Ramos (cell line): ENCODE measurements around the gene CNR2.
"Not testable (repeated sequence)": the region's sequence is repeated elsewhere in the genome, so short reads cannot be mapped to it uniquely, and the experiment has no call there.

Source experiments
- in situ Hi-C: fragments of 300-500 bp; cut with MboI; formaldehyde crosslinking; loops from one replicate; pipeline ENCODE4 v1.14.3; 2022; ENCODE audit warnings: low sequenced_read_pairs; ENCODE audit not compliant: unreplicated experiment

Gene CNR2

DNA sequence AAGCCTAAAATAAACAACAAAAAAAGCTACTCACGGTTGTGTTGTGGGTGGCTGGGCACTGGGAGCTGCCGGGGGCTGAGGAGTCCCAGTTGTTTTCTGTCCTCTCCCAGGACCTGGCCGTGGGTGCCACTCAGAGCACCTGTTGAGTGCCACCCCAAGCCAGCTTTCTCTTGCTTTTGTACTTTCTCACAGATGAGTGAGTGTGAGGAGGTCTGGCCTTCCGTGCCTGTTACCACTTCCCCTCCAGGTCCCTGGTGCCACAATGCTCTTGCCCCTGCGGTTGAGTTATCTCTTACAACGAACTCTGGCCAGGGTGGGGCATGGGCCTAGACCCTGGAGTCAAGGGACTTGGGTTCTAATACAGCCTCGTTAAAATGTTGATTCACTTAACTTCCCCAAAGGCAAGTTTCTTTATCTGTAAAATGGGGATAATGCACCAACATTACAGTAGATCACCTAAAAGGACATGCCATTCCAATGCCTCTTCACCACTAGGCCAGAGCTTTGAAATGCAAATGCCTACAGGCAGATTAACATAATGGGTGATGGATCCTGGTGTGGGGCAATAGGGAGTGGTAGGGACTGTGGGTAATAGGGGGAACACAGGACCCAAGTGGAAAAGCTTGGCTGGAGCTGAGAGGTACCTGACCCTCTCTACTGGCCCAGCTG lies at the start of gene CNR2:
Gene CNR2, minus strand, starts transcription at position 151 of the 669 bp plus-strand sequence. CDS start 37,745 bp downstream, outside the sequence.
- in situ Hi-C loops = no loop called here

DNA sequence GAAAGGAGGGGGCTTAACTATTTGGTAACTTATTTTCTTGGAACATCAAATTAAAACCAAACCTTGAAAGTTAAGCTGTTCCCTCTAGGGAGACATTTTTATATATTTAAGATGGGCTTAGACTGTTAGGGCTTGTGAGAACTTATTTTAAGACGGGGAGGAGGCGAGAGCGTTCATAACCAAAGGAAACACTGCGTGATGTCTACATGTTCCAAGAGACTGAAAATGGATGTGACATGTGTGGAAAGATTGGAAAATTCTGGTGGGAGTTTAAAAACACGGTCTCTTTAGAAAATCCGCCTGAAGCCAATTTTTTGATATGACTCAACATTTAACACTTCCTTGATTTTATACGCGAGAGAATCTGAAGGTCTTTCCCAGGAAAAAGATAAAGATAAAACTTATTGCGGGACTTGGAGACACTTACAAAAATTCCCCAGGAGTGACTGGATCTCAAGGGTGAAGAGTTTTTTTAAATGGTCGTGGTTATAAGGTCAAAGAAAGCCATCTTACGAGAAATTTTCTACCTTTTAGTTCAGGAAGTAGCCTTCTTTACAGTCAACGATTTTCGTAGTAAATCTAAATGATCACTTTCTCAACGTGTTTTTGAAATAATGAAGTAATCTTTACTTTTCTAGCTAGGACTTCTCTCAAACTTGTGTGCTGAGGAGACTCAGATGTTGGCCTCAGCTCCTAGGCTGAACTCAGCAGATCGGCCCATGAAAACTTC lies 47.3 kb upstream of the CNR2 start:
- in situ Hi-C loops = no loop called here

DNA sequence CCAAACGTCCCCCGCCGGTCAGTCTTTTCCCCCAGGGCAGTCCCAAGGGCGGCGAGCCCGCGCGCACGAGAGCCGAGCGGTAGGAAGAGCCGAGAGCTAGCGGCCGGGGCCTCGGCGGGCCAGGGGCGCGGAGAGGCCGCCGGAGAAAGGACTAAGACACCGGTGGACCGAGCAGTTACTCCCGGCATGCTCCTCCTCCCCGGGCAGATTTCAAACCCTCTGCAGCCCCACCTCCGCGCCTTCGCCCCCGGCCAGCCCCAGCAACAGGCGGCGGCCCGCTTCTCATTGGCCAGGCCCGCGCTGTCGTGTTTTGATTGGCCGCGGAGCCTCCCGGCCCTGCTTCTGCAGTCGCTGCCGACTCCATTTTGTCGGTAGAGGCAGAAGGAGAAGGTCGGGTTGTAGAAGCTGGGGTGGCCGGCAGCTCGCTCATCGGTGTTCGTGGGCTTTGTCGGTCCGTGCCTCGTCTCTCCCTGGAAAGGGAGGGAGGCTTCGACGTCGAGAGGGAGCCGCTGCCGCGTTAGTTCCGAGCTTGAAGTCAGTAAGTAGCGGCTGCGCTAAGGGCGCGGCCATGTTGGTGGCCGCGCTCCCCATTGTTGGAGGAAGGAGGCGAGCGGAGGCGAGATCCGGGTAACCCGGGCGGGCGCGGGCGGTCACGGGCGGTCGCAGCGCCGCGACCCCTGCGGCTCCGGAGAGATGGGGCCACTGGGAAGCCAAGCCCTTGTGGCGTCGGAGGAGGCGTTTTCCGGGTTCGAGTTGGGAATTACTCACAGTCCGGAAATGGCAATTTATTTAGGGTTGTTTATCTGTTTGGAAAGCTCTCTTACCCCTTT lies 46.5 kb upstream of the CNR2 start, which contains the start of gene PNRC2:
Gene PNRC2, plus strand, starts transcription at position 368 of the 830 bp plus-strand sequence. CDS start 1,630 bp downstream, outside the sequence.
- in situ Hi-C loops = no loop called here

DNA sequence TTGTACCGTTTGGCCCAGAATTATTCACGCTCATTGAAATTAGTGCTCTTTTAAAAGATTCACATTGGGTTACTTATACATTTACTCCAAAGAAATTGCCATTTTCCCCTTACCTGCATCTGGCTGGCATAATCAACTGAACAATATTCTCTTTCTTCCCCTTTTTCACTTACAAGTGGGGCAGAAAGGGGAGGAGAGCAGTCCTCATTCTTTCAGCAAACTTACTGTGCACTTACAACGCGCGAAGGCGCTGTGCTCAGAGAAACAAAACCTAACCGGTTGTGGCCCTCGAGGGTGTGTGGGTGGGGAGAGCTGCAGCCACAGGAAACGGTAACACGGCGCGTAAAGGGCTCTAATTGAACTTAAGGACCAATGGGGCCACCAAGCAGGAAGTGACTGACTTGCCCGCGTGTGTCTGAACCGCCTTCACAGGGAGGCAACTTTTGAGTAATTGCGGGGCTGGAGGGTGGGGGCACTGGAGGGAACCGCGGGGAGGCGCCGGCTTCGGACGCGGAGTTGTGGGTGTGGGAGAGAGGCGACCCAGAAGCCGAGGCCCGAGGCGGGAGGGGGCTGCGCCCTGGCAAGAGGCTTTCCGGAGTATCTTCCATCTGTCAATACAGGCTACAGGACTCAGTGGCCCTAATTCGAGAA lies 45.8 kb upstream of the CNR2 start:
- in situ Hi-C loops = no loop called here

DNA sequence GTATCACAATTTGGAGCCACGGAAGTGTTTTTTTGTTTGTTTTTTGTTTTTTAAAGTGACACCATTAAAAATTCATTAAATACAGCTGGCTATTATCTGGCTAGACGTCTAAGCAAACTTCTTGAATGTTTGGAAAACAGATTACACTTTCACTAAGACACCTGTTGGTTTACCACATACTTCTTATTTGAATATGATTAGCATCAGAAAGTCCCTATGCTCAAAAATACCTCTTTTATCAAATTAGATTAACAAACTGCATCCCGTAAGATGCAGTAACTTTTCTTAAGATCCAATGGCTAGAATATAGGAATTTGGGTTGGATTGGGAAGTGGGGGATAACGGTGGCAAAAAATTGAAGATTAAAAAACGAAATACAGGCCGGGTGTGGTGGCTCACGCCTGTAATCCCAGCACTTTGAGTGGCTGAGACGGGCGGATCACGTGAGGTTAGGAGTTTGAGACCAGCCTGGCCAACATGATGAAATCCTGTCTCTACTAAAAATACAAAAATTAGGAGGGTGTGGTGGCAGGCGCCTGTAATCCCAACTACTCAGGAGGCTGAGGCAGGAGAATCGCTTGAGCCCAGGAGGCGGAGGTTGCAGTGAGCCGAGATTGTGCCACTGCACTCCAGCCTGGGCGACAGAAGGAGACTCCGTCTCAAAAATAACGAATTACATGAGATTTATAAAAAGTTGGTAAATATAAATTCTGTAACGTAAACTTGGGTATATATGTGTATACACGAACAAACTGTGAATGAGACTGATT lies 45.1 kb upstream of the CNR2 start:
- in situ Hi-C loops = not testable (repeated sequence)

DNA sequence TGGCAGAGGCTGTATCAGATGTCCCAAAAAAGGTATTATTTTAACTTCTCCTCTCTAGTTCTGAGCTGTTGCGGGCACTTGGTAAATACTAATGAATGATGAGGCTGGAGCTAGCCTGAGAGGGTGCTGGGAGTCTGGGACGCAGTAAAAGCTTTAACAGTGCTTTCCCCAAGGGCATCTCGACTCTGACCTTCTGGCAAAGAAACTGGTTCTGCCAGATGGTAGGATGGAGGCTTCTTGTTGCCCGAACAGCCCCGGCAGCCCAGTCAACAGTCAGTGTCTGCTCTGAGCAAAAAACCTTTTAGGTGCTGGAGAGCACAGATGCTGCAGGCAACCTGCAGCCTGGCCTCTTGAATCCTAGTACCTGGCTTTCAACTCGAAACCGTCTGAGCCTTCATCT lies 43.9 kb upstream of the CNR2 start:
- in situ Hi-C loops = no loop called here

DNA sequence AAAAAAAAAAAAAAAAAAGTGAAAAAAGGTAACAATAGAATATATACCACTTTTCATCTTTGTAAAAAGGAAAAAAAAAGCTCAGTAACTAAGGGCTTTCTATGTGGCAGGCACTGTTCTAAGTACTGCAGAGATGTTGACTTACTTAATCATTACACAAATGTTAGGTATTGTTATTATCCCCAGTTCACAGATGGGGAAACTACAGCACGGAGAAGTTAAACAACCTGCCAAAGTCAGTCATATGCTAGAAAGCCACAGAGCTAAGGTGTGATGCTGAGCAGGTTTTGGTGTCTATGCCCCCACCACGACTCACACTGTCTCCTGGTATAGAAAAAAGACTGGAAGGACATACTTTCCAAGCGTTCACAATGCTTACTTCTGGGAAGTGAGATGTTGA lies 39.9 kb upstream of the CNR2 start:
- in situ Hi-C loops = no loop called here

DNA sequence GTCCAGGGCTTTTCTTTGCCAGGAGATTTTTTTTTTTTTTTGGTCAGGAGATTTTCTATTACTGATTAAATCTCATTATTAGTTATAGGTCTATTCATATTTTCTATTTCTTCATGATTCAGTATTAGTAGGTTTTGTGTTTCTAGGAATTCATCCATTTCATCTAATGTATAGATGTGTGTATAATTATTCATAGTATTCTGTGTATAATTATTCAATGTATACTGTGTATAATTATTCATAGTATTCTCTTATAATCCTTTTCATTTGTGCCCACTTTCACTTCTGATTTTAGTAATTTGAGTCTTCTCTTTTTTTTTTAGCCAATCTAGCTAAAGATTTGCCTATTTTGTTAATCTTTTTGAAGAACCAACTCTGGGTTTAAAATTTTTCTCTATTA lies 34.2 kb upstream of the CNR2 start:
- in situ Hi-C loops = no loop called here

DNA sequence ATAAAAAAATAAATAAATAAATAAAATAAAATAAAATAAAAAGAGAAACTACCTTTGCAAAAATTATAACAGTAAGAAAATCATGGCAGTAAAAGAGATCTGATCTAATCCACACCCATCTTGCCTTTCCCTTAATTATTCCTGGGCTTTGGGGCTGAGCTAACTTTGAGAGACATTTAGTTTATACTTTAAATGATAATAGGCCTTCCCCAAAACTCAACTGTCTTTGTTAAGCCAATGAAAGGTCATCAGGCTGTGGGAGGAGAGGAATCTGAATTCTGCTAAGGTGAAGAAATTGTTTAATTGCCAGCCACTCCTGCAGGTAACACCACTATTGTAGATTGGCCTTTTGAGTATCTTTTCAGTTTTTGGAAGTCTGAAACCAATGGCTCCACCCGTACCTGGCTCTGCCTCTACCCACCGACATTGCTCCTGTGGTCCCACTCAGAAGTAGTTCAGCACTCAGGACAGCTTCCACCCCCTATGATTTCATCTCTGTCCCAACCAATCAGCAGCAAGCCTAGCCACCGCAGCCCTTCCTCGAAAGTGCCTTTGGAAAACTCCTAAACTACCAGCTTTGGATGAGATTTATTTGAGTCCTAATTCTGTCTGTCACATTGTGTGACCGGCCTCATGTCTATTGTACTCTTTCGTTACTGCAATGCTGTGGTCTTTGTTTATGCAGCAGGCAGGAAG lies 23.5 kb upstream of the CNR2 start:
- in situ Hi-C loops = no loop called here

DNA sequence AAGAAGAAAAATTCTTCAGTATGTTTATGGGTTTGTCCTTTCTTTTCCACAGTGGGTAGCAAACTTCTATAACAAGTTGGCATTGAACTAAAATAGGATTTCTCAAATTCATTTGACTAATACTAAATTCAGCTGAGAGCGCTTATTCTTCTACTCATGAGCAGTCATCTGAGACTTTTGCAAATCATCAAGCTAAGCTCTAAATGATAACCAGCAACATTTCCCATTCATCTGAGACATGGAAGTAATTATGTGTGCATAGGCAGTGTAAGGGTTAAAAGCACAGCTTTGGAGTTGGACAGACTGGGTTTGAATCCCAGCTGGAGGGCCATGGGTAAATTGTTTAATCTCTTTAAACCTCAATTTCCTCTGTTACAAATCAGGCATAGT lies 18.3 kb upstream of the CNR2 start:
- in situ Hi-C loops = no loop called here

DNA sequence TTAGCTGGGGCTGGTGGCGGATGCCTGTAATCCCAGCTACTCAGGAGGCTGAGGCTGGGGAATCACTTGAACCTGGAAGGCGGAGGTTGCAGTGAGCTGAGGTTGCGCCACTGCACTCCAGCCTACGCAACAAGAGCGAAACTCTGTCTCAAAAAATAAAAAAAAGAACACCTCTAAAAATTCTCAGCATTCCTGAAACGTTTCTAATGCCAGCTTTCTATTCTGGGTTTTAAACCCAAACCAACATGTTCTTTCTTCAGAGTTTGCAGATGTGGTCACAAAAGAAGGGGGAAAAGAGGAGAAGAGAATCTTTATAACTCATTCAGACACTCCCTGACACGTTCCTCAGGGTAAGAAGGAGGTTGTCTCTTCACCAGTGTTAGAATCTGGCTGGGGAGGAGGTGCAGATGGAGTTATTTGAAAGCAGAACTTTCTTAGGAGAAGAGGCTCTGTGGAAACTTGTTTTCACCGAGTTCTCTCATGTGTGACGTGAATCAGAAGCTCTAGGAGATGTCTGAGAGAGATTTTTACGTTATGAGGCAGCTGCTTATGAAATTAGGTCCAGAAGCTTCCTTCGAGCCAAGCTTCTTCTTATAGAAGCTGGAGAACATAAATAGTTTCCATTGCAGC lies 17.8 kb upstream of the CNR2 start:
- in situ Hi-C loops = no loop called here

DNA sequence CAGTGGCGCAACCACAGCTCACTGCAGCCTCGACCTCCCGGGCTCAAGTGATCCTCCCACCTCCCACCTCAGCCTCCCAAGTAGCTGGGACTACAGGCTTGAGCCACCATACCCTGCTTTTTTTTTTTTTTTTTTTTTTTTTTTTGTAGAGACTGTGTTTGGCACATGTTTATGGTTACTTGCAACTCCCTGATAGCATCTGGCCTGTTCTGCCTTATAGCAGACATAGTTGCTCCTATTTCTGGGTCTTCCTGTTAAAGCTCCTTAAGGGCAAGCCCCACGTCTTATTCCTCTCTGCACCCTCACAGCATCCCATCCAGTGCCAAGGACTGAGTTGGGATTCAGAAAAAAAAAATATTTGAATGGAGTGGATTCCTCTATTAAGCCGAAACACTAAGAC lies 17.1 kb upstream of the CNR2 start:
- in situ Hi-C loops = no loop called here

DNA sequence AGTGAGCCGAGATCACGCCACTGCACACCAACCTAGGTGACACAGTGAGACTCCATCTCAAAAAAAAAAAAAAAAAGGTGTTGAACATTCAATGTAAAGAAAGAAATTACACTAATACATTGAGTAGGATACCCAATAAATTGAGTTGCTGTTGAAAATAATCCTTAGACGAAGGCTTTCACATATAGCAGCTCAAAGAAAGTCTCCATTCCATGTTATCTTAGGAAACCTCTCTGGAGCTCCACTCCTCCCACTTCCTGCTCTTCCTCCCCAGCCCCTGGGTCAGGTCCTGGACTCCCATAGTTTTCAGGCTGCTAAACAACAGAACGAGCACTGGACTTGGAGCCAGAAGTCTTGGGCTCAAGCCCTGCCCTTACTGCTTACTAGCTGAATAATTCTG lies 15.6 kb upstream of the CNR2 start:
- in situ Hi-C loops = no loop called here

DNA sequence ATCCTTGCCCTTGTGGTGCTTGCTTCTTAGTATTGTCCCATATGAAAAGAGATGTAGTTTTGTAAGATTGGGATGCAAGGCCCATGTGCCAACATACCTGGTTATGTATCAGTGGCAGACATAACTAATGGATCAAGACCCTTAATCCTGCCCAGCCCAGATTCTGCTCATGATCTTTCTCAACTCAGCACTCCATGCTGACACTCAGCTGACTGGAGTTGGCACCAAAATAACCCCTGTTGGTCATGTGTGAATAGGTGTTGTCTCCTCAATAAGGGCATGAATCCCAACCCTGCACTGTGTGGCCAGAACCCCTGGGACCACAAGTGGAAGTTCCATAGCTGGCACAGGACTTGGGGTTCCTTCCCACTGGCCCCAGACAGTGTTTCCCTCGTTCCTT lies 13.9 kb upstream of the CNR2 start:
- in situ Hi-C loops = no loop called here

DNA sequence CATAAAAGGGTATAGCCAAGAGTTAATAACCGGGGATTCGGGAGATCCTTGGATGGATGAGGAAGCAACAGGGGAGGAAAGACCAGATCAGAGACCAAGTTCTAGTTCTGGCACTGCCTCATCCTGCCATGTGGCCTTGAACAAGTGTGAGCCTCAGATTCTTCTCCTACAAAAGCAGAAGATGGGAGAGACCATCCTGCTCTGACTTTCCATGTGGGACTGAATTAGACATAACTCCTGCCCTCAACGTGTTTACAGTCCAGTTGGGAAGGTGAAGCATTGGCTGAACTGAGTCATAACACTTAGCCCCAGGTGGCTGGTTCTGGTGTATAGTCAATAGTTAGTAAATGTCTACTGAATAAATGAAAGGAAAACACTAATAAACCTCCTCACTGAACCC lies 12.1 kb upstream of the CNR2 start:
- in situ Hi-C loops = no loop called here

DNA sequence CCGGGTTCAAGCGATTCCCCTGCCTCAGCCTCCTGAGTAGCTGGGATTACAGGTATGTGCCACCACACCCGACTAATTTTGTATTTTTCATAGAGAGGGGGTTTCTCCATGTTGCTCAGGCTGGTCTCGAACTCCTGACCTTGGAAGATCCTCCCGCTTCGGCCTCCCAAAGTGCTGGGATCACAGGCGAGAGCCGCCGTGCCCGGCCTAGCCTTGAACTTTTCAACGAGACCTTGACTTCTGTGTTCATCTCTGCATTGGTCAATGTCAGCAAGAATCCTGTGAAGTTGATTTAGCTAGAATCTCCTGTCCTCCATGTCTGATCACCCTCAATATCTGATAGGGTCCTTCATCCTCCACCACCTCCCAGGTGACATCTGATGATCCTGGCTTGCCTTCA lies 11.4 kb upstream of the CNR2 start:
- in situ Hi-C loops = no loop called here

DNA sequence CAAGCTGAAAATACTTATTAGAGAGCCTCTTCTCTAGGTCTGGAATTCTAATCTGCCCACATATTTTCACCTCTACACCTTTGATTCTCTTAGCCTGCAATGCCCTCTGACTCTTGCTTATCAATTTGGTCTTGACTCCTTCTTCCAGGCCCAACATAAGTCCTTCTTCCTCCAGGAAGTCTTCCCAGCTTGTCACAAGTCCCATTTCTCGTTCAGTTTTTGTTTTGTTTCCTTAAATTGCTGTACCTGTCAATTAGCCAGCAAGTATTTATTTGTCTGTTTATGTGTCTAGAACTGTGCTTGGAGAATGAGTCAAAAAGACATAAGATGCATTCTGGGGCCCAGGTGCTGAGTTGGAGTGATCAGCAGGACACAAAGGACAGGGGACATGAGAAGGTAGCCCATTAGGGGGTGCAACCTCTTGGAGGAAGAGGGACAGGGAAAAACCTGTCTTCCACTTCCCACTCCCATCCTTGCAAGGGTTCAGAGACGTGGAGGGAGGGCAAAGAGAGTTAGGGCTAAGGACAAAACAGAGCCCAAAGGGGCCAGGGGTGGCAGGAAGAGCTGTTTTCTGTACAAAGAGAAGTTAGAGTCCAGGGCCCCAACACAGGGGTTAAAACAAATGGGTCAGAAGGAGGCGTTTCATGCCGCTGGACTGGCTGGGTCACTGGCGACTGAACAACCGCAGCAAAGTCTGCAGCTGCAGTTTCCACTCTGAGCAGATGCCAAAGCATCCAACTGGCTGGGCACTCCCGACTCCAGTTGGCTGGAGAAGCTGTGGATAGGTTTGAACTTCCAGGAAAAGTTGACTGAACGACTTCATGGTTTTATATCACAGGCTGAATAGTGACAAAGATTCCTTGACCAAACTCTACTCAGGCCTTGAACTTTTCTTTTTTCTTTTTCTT lies 10.7 kb upstream of the CNR2 start:
- in situ Hi-C loops = no loop called here
